ENCODE measurements around the gene MLLT11. TPM values are rescaled to one million over a fixed set of nuclear protein-coding genes. Genes with fewer than 3 reads are reported as not detected.

Gene MLLT11
- total and polyA plus RNA-seq, 10 of the 15 experiments (the other 5 are each of a cell fraction or from before 2014, with no cell fraction given) = 6.2 to 27.3 (median 9.2) TPM

DNA sequence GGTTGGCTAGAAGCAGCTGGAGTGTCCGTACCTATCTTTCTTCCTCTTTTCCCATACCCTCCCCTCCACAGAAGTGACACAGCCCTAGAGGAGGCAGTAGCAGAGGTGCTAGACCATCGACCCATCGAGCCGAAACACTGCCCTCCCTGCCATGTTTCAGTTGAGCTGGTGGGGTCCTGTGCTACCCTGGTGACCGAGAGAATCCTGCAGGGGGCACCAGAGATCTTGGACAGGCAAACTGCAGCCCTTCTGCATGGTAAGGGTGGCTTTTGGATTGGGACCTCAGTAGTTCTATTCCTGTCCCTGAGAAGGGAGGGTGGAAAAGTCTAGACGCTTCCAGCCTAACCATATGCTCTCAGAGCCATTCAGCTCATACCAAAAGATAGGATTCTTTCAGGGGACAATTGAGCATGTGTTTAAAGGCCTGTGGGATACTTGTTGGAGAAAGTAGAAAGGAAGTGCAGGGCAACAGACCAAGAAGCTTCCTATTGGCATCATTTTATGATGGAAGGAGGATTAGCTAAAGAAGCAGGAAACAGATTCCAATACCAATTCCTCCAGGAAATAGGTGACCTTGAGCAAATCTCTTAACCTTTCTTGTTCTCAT is 35.6 kb upstream of the MLLT11 start:
- no peak overlapping the region for H3K4me3 ChIP-seq
- no peaks in the 10 kb centered on the region for H3K79me2 ChIP-seq (ENCODE audit: control insufficient read depth, insufficient read depth, low read length)
- ChIA-PET POLR2A (interaction anchor here (0.6 to 1.3 kb wide), 5 partner anchors 14 to 226 kb away, joined by 3 to 8 read pairs (median 4); partner anchors contain the start of genes MINDY1 and MLLT11), RAD21 (ENCODE audit: unreplicated experiment) (interaction anchor here (0.9 to 2.1 kb wide), 5 partner anchors 19 to 134 kb away, joined by 3 to 26 read pairs (median 5); partner anchors contain the start of genes MINDY1 and TNFAIP8L2), CTCF (interaction anchor here (0.6 to 3.9 kb wide), 28 partner anchors 10 to 227 kb away, joined by 3 to 51 read pairs (median 4); partner anchors contain the start of genes BNIPL, C1orf56, GABPB2 and MINDY1), SMC1A (ENCODE audit: uncharacterized antibody, unreplicated experiment) (interaction anchor here (0.7 to 3.0 kb wide), 15 partner anchors 13 to 316 kb away, joined by 3 to 23 read pairs (median 5); partner anchors contain the start of genes CDC42SE1, MINDY1, MLLT11 and TNFAIP8L2)
- BruUV-seq (replicated peaks) = no TSS peak
- peak; percentile 100 for ATAC-seq
- H3K4me2 ChIP-seq (ENCODE audit: control insufficient read depth, insufficient read depth) = no peak overlapping the region
- in situ Hi-C loops (cut with MboI) = loop anchor here (5.0 kb wide), 1 partner anchor 133 kb away; the partner anchor contains the start of gene TNFAIP8L2
- peak; percentile 91 for FAIRE-seq
- no peaks in the 10 kb centered on the region for H3K4me1 ChIP-seq (ENCODE audit: control insufficient read depth, insufficient read depth, low read length)
- no peak overlapping the region for H3K9ac ChIP-seq (ENCODE audit: control insufficient read depth, insufficient read depth, low read length)
- no peak overlapping the region; the same call in 1 of the 2 replicates for H2AFZ ChIP-seq (ENCODE audit: control insufficient read depth, low read depth, low read length)
- no peak for DNase-seq (ENCODE audit: low read depth, low spot score)
- H3K27me3 ChIP-seq (replicated peaks in 1 of 2; ENCODE audit: control insufficient read depth in 2 of 2, insufficient read depth in 2 of 2, low read length in 1 of 2) = no peaks in the 10 kb centered on the region
- peaks cover 5 to 6% of the 10 kb centered on the region in 2 experiments; a peak in 3 of 4 replicates for H3K36me3 ChIP-seq (ENCODE audit: control insufficient read depth in 2 of 2, insufficient read depth in 2 of 2, low read length in 1 of 2)
- H3K9me3 ChIP-seq (replicated peaks; ENCODE audit: control insufficient read depth, insufficient read depth, low read length) = no peaks in the 10 kb centered on the region
- WGBS (ENCODE audit: insufficient coverage, insufficient replicate concordance, low lambda C conversion rate, missing lambda C conversion rate) = 36% methylated on average over 6 of the region's 6 CpGs
- no peaks in the 10 kb centered on the region for H4K20me1 ChIP-seq (ENCODE audit: control insufficient read depth, insufficient read depth)
- TF ChIP-seq SMC3 (IDR thresholded peaks at IDR 0.05; ENCODE audit: borderline replicate concordance, low read length) (peak; percentile 73), IRF4 (IDR thresholded peaks at IDR 0.05; ENCODE audit: low read depth, low read length) (0 out of 2 replicates have a peak, but pooled peaks have one; percentile 12), ZNF384 (IDR thresholded peaks at IDR 0.05; ENCODE audit: borderline replicate concordance, low read depth, low read length) (peak; percentile 34; the same call in 1 of the 2 replicates), YY1 (IDR thresholded peaks at IDR 0.05; ENCODE audit: low read depth, low read length) (peak; percentile 69), CBFB (IDR thresholded peaks at IDR 0.05; ENCODE audit: low read depth) (no peak), RAD21 (IDR thresholded peaks at IDR 0.05; ENCODE audit: insufficient read depth, low read depth, low read length) (peak; percentile 86), SMARCA5 (IDR thresholded peaks at IDR 0.05) (peak; percentile 41; the same call in 1 of the 2 replicates)
- TF ChIP-seq, protein P1, sequence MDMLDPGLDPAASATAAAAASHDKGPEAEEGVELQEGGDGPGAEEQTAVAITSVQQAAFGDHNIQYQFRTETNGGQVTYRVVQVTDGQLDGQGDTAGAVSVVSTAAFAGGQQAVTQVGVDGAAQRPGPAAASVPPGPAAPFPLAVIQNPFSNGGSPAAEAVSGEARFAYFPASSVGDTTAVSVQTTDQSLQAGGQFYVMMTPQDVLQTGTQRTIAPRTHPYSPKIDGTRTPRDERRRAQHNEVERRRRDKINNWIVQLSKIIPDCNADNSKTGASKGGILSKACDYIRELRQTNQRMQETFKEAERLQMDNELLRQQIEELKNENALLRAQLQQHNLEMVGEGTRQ (IDR thresholded peaks at IDR 0.05; ENCODE audit: borderline replicate concordance, low read depth, low read length) = no peak
- TF ChIP-seq, protein P2, sequence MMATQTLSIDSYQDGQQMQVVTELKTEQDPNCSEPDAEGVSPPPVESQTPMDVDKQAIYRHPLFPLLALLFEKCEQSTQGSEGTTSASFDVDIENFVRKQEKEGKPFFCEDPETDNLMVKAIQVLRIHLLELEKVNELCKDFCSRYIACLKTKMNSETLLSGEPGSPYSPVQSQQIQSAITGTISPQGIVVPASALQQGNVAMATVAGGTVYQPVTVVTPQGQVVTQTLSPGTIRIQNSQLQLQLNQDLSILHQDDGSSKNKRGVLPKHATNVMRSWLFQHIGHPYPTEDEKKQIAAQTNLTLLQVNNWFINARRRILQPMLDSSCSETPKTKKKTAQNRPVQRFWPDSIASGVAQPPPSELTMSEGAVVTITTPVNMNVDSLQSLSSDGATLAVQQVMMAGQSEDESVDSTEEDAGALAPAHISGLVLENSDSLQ (IDR thresholded peaks at IDR 0.05) = no peak
- TF ChIP-seq, protein P3, sequence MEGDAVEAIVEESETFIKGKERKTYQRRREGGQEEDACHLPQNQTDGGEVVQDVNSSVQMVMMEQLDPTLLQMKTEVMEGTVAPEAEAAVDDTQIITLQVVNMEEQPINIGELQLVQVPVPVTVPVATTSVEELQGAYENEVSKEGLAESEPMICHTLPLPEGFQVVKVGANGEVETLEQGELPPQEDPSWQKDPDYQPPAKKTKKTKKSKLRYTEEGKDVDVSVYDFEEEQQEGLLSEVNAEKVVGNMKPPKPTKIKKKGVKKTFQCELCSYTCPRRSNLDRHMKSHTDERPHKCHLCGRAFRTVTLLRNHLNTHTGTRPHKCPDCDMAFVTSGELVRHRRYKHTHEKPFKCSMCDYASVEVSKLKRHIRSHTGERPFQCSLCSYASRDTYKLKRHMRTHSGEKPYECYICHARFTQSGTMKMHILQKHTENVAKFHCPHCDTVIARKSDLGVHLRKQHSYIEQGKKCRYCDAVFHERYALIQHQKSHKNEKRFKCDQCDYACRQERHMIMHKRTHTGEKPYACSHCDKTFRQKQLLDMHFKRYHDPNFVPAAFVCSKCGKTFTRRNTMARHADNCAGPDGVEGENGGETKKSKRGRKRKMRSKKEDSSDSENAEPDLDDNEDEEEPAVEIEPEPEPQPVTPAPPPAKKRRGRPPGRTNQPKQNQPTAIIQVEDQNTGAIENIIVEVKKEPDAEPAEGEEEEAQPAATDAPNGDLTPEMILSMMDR (IDR thresholded peaks at IDR 0.05 in 2 of 3, conservative IDR thresholded peaks at IDR 0.05 in 1 of 3; ENCODE audit: control insufficient read depth in 2 of 3, extremely low read depth in 1 of 3, insufficient read depth in 1 of 3, low read depth in 3 of 3, low read length in 3 of 3) = peak; percentile 79 to 91 (median 84)
- intact Hi-C loops (cut with micrococcal nuclease; ENCODE audit: unreplicated experiment) = loop anchor here (1.0 to 2.0 kb wide), 2 partner anchors 34 to 132 kb away; partner anchors contain the start of genes CDC42SE1 and TNFAIP8L2
- H3K27ac ChIP-seq (ENCODE audit: control insufficient read depth, insufficient read depth) = no peak overlapping the region

Data from GM12878 (cell line).